Left renal cortex interstitium (tissue), 4 donors: ENCODE measurements around the gene ZBTB7C. TPM values are rescaled to one million over a fixed set of nuclear protein-coding genes. Genes with fewer than 3 reads are reported as not detected.
"Not testable (repeated sequence)": the region's sequence is repeated elsewhere in the genome, so short reads cannot be mapped to it uniquely, and the experiment has no call there.

Source experiments
- DNase-seq, 4 donors: peaks; one replicate each; pipeline ENCODE4 v3.0.0-alpha.2; 2013; ENCODE audit warnings: low read depth in 4 of 4, low spot score in 2 of 4, missing footprints in 1 of 4
- polyA plus RNA-seq, 4 donors: library from polyadenylated mRNA; unstranded; fragments of 120-200 nt; gene quantifications; one replicate each; pipeline ENCODE4 v1.2.1, GENCODE V29; 2013; ENCODE audit not compliant: insufficient read length in 4 of 4

The ZBTB7C gene
- 10 to 100 TPM; 12.6 to 18.4 (median 15.7) TPM for polyA plus RNA-seq

DNA sequence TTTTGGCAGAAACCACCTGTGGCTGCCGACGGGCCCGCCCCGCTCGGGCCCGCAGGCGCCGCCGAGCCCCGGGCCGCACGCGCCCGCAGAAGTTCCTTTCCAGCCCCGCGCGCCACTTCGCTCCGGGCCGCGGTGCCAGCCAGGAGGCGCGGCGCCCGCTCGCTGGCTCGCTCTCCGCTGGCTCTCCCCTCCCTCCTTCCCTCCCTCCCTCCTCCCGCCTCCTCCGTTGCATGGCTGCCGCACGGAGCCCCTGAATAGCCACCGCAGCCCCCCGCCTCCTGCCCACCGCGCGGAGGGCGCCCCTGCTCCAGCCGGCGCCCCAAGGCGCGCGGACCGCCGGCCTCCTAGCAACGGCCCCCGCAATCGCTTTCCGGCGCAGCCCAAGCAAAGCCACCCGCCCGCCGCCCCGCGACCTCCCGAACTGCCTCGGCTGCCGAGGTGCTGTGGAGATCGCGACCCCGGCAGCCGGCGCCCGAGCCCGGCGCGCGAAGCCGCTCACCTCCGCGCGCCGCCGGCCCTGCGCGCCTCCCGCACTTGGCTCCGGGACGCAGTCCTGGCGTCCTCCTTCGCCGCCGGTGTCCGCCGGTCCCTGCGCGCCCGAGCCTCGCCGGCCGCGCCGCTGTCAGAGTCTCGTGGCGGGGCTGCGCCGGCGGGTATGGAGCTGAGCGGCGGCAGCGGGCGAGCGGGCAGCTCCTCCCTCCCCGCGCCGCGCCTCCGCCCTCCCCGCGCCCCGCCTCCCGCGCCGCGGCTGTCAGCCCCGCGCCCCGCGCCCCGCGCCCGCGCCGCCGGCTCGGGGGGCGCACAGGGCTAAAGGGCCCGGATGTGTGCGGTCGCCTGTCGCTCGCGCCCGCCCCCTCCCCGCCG lies at the start of gene ZBTB7C:
TSS of gene ZBTB7C (minus strand) at position 657 of the 864 bp plus-strand sequence.
- no peak for DNase-seq

DNA sequence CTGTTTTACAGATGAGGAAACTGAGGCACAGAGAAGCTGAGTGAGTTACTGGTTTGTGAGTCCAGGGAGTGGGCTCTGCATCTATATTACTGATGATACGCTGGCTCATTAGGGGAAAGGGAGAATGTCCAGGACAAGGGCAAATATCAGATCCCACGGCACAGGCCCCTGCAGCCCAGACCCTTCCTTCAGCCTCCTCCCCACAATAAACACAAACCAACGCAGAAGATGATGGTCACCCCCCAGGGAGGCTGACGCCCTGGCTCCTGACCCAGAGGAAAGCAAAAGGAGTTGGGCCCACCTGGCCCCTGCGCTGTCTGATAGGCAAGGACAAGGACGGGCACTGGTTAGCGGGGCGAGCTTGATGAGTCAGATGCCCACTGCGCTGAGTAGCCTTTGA lies 47.7 kb upstream of the ZBTB7C start:
- DNase-seq, result no peak

DNA sequence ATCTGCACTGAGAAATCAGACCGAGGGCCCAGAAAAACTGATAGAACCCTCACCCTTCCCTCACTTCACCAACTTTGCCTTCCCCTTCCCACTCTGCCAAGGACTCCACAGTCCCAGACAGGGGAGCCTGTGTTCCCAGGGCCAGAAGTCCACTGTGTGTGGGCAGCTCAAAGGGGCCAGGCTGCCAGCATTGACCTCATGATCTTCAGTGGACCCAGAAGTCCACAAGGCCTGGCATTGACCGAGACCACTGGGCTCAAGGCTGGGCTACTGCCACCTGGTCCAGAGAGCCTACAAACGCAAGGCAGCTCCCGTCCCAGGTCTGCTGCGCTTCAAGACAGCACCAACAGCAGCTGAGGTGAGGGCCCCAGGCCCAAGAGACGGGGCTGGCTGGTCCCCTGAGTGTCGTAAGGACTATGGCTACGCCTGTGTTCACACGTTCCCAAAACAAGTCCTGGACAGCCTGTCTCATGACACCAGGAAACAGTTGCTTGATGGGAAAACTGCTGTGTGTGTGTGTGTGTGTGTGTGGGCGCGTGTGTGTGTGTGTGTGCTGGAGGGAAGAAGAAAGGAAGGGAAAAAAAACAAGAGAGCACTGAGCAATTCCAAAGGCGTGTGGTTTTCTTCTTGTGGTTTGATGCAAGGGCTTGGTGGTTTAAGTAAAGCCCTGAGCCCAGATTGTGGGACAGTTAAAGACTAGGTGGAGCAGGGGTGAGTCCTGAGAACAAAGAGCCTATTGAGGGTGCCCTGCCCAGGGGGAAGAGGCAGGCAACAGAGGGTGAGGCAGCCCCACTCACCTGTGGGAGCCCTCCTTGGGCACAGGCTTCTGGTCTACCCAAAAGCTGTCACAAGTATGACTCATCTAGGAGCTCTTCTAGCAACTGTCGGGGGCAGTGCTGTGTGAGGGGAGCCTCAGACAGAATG lies 46.6 kb upstream of the ZBTB7C start:
- DNase-seq, result no peak

DNA sequence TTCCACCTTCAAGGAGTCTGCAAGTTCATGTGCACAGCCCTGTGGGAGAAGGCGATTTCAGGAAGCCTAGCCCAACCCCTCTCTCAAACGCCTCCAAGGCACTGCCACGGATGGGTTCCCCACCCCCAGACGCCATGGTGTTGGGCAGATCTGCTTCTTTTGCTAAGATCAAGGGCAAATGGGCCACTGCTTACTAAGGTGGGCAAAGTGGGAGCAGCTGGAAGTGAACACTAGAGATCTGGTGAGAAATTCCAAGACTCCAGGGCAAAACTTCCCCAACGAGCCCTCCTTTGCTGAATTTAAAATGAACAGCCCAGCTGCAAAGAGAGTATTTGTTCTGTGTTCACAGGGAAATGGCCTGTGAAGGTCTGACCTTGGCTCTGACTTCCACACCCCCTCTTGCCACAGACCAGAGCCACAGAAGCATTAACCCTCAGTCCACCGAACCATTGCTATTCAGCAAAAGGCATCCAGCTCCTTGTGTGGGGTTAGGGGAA lies 45.1 kb upstream of the ZBTB7C start:
- no peak for DNase-seq

DNA sequence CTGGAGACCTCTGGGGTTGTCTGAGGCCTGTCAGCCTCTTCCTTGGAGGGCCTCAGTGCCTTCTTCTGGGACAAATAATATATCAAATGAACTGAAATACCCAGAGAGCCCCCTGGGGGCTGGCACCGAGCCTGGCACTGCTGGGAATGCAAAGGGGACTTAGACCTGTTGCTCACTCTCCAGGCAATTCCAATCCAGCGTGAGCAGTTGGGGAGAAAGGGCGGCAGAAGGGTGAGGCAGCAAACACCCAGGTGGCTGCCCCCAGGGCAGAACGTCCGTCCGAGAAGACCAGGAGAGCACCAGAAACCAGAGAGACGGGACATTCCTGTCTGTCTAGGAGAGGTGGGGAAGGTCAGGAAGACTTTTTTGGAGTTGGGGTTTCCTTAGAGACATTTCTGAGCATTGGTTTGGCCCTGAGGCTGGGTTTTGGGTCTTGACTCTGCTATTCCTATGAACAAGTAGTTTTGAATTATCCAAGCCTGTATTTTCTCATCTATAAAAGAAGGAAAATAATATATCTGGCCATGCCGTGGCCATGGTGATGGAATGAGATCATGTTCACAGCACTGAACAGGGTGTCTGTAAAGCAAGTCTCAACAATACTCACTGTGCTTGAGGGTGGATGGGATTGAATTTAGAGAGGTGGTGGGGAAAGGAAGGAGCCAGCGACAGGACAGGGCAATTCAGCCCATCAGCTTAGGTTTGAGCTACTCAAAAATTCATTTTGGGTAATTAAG lies 44.3 kb upstream of the ZBTB7C start:
- no peak for DNase-seq

DNA sequence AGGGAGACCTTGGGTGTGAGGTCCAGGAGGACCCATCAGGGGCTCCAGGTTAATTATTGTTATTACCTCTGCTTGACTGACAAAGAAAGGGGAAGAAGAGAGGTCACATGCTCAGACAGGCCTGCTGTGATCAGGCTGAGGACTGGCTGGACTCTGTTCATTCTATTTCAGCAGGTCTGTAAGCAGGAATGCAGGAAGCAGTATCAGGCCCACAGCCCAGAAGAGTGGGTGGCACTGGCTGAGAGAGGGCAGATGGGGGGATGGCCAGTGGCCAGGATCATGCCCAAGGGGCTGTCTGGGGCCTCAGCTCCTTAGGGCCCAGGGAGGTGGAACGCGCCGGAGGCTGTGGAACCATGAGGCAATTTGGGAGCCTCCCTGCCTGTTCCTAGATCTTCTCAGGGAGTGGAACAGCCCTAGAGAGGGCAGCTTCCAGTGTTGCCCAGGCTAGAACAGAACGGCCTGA lies 43.7 kb upstream of the ZBTB7C start:
- DNase-seq, result no peak

DNA sequence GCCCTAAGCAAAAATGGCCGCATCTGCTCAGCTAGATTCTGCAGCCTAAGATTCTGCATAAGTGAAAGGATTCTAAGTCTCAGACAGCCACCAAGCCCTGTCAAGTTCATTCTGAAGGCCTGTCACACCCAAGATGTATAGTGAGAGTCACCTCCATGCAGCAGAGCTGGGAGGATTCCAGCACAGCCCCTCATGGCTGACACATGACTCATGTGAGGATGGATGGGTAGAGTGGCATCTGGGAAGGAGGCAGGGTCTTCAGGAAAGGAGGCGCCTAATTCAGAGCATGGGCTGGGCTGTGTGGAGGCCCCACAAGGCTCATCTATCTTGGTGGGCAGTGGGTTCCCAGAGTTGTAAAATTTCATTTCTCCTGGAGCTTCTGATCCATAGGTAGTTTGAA lies 41.5 kb upstream of the ZBTB7C start:
- no peak for DNase-seq

DNA sequence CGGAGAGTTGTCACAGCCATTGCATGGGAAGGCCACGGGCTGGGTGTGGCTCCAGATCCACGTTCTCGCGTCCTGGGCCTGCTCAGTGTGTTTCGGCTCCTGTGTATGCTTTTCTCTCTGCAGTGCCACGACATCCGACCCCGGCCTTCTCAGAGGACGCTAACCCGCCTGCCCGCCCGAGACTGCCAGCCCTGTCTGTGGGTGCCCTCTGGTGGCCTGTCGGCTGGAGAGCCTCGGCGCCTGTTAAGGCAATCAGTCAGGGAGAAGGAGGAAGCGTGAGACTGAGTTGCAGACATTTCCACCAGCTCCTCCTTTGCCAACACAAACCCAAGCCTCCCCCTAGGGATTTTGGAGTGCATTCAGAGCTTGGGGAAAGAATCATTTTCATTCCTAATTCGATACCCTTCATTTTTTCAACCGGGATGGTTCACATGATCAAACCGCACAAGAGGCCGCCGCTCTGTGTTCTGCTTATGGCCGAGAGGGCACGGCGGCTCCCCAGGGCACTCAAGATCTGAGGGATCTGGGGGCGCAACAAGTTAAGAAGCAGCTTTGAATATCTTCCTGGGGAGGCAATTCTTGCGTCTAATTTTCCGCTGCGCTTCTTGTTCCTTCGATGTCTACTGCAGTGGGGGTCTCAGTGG lies 37.5 kb upstream of the ZBTB7C start:
- peak in 3 of 4 donors; percentile 48 to 78 (median 58) for DNase-seq

DNA sequence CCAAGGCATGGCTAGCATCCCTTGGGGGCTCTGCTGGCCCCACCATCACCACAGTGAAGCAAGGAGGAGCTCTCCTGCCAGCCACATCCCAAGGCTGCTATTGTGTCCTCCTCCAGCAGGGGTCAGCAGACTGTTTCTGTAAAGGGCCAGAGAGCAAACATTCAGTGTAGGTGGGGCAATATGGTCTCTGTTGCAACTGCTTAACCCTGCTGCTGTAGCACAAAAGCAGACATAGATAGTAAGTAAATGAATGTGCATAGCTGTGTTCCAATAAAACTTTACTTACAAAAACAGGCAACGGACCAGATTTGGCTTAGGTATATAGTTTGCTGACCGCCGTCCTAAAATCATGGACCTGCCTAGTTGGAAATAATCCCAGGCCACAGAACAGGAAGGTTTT lies 36.4 kb upstream of the ZBTB7C start:
- peak in 1 of 4 donors; percentile 69 for DNase-seq

DNA sequence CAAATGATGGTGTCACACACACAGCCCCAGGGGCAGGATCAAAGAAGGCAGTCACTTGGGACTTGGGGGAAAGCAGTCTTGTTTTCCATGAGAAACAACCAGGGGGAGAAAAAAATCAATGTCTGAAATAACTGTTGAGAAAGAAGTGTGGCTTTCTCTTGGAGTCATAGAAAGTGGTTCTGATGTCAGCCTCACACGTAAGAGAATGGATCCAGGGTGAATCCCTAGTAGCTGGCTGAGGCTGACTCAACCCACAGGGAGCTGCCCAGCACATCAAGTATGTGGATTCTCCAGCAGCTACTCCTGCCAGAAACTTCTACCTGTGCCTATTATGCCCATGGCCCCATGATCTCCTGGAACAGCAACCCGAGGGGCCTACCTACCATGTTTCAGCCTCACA lies 33.6 kb upstream of the ZBTB7C start:
- no peak for DNase-seq

DNA sequence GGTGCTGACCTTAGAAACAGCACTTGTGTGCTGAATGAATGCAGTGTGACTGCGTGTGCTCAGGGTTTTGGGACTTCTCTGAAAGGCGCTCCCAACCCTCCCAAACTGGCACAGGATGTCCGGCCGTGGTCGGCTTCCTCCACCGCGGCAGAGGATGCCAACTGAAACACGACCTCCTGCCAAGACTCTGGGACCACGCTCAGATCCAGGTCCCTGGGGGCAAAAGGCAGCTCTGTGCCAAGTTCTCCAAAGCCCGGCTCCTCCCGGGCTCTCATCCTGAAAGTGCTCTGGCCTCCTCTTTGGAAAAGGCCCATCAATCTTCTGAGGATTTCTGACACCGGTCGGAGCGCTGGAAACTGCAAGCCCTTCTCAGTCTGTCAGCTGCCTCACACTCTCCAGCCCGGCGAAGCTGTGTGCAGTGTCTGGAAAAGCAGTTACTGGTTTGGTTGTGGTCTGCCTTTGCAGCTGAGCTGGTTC lies 32.3 kb upstream of the ZBTB7C start:
- no peak for DNase-seq

DNA sequence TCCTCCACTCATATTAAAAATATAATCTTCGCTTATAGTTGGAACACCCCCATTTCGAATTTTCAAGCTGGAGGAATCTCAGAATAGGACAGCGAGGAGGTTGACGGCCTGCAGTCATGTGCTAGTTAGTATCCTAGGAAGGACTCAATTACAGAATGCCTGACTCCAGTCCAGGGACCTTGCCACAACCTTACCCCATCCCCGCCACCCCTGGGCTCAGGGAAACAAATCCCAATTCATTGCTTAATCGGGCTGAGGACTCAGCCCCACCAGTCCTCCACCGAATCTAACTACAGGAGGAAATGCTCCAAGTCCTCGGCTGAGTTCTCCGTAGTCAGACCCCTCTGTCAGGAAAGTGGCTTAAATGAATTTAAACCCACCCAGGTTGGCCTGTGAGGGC lies 31.7 kb upstream of the ZBTB7C start:
- no peak for DNase-seq

DNA sequence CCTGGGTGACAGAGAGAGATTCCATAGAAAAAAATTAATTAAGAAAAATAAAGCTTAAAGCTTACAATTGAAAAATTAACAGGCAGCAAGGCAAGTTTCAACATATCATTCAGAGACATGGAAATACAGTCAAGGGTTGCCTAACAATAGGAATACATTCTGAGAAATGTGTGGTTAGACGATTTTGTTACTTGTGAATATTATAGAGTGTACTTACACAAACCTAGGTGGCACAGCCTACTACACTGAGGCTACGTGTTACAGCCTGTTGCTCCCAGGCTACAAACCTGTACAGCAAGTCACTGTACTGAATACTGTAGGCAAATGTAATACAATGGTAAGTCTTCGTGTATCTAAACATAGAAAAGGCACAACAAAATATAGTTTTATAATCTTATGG lies 27.7 kb upstream of the ZBTB7C start:
- DNase-seq, result no peak

DNA sequence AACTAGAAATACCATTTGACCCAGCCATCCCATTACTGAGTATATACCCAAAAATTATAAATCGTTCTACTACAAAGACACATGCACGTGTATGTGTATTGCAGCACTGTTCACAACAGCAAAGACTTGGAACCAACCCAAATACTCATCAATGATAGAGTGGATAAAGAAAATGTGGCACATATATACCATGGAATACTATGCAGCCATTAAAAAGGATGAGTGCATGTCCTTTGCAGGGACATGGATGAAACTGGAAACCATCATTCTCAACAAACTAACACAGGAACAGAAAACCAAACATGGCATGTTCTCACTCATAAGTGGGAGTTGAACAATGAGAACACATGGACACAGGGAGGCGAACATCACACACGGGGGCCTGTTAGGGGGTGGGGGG lies 25.2 kb upstream of the ZBTB7C start:
- DNase-seq, result not testable (repeated sequence)

DNA sequence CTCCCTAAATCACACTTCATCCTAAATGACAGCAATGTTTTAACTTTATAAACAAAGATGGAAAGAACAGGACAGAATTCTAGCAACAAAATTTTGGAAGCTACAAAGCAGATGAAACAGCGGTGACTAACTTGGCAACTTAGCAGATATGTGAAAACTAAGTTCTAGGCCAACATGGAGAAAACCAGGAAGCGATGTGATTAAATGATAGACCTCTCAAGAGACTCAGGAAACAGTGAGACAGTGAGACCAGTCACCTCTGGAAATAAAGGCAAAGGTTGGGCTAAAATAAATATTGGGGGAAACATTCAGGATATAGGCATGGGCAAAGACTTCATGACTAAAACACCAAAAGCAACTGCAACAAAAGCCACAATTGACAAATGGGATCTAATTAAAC lies 24.4 kb upstream of the ZBTB7C start:
- no peak for DNase-seq

DNA sequence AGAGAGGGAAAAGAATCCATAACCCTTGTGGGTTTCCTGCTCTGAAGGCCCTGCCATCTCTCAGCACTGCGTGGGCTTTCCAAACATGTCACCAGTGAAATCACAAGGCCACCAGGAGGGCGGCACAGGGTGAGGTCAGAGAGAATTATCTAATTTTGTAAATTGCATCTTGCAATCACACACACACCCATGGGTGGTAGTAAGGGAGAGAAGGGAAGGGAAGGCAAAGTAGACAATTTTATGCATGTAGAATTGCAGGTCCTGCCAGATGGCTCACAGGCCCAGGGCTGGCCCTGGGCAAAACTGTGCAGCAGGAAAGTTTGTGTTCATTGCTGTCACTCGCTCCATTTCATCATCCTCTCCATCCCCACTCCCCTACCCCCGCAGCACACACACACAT lies 21.0 kb upstream of the ZBTB7C start:
- no peak for DNase-seq

DNA sequence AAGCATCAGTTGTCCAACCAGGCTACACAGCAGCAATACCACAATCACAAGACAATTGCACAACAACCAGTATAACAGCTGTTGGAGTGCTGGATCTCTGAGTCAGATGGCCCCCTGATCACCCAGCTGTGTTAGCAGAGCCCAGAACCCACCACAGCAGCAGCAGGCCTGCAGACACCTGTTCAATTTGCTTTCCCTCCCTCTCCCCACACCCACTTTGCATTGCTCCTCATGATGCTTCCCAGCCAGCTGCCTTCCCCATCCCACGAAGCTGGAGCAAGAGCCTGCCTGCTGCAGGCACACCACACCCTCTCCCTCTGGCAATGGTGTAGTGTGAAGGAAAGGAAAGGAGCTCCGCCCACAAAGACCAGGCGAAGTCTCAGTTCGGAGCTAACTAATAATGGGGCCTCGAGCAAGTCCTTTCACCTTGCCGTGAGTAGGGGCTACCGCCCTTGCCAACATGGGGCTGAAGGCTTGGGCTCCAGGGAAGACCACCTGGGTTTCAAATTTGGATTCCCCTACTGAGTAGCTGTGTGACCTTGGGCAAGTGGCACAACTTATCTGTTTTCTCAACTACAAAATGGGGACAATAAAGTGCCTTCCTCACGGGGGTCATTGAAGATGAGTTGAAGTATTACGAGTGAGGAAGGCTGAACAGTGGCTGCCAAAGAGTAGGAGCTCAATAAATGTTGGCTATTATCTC lies 19.4 kb upstream of the ZBTB7C start:
- DNase-seq, result no peak

DNA sequence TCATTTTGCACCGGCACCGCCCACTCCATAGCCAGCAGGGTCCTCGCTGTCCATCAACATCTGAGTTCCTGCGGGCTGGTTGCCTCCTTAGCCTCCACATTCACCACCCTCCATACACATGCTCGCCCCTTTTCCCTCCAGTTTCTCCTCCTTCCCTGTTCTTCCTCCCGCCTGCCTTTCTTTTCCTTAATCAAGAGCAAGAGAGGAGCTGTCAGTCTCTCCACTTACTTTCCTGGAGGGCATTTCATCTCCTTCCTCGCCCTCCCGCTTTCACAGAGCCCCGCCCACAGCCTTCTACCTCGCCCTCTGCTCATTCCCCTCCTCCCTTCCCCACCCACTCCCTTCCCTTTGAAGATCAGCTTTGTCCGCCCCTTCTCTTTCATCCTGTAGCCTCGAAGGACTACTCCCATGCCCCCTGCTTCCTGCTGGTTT lies 13.8 kb upstream of the ZBTB7C start:
- DNase-seq, result no peak
